Neural cell (in vitro differentiated cells): ENCODE data around the gene ELSPBP1. TPM values are rescaled to one million over a fixed set of nuclear protein-coding genes. Genes with fewer than 3 reads are reported as not detected.

Source experiments
- H2AFZ ChIP-seq: fragments of 200-600, 300-800 bp; sonication (generic), shearing (Covaris generic); 2 replicates; pipeline ENCODE4 v1.6.0; 2014; ENCODE audit warnings: low read depth, mild to moderate bottlenecking, antibody characterized with exemption, low read length, moderate library complexity
- H3F3A ChIP-seq: fragments of 200-600 bp; shearing (Covaris generic); 2 replicates; pipeline ENCODE4 v1.6.1; 2016; ENCODE audit warnings: mild to moderate bottlenecking, moderate library complexity, mixed read lengths, antibody characterized with exemption, low read length; ENCODE audit not compliant: insufficient read depth, poor library complexity, severe bottlenecking
- H3K27ac ChIP-seq: fragments of 200-600, 300-800 bp; sonication (generic), shearing (Covaris generic); 2 replicates; pipeline ENCODE4 v1.5.1; 2014; ENCODE audit warnings: mild to moderate bottlenecking, low read length, moderate library complexity
- H3K27me3 ChIP-seq: fragments of 300-800, 200-600 bp; sonication (generic), shearing (Covaris generic); 2 replicates; pipeline ENCODE4 v1.6.0; 2014; ENCODE audit warnings: mild to moderate bottlenecking, low read depth, low read length, moderate library complexity; ENCODE audit not compliant: insufficient read depth
- H3K36me3 ChIP-seq: fragments of 300-800, 200-600 bp; sonication (generic), shearing (Covaris generic); 2 replicates; pipeline ENCODE4 v1.5.1; 2014; ENCODE audit warnings: mild to moderate bottlenecking, antibody characterized with exemption, low read length, moderate library complexity; ENCODE audit not compliant: insufficient read depth
- H3K4me2 ChIP-seq: fragments of 300-800, 200-600 bp; sonication (generic), shearing (Covaris generic); 2 replicates; pipeline ENCODE4 v1.6.0; 2014; ENCODE audit warnings: mild to moderate bottlenecking, low read length
- H3K4me3 ChIP-seq: fragments of 300-800, 200-600 bp; sonication (generic), shearing (Covaris generic); 2 replicates; pipeline ENCODE4 v1.5.1; 2014; ENCODE audit warnings: mild to moderate bottlenecking, low read length, moderate library complexity
- H3K79me2 ChIP-seq: fragments of 200-600 bp; shearing (Covaris generic); replicated peaks from 2 replicates; pipeline ENCODE4 v1.6.0; 2014; ENCODE audit warnings: mild to moderate bottlenecking, low read length, moderate library complexity; ENCODE audit not compliant: insufficient read depth
- H3K9ac ChIP-seq: fragments of 300-800, 200-600 bp; sonication (generic), shearing (Covaris generic); 2 replicates; pipeline ENCODE4 v1.6.1; 2016; ENCODE audit warnings: mild to moderate bottlenecking, low read length, mixed read lengths
- H3K9me2 ChIP-seq: fragments of 200-600 bp; shearing (Covaris generic); 2 replicates; pipeline ENCODE4 v1.6.1; 2016; ENCODE audit warnings: mild to moderate bottlenecking, low read length, mixed read lengths; ENCODE audit not compliant: insufficient read depth
- H3K9me3 ChIP-seq: fragments of 200-600, 300-800 bp; sonication (generic), shearing (Covaris generic); 2 replicates; pipeline ENCODE4 v1.6.1; 2016; ENCODE audit warnings: mild to moderate bottlenecking, mixed run types, low read length, moderate library complexity, mixed read lengths
- H4K20me1 ChIP-seq: fragments of 200-600 bp; shearing (Covaris generic); 2 replicates; pipeline ENCODE4 v1.6.1; 2016; ENCODE audit warnings: mild to moderate bottlenecking, mixed run types; ENCODE audit not compliant: insufficient read depth
- EP300 ChIP-seq: fragments of 450-650 bp; conservative IDR thresholded peaks from 2 replicates; pipeline ENCODE4 v1.6.1; 2014; ENCODE audit warnings: antibody characterized with exemption, mild to moderate bottlenecking, moderate library complexity; ENCODE audit not compliant: poor library complexity, severe bottlenecking
- EZH2 ChIP-seq: fragments of 200-600, 300-800 bp; shearing (Covaris generic), sonication (generic); IDR thresholded peaks from 2 replicates; pipeline ENCODE4 v1.6.1; 2014; ENCODE audit warnings: antibody characterized with exemption, low read length, borderline replicate concordance, mild to moderate bottlenecking; ENCODE audit not compliant: insufficient read depth, poor library complexity, severe bottlenecking
- MXI1 ChIP-seq: fragments of 450-650 bp; conservative IDR thresholded peaks from 2 replicates; pipeline ENCODE4 v1.6.1; 2014; ENCODE audit warnings: antibody characterized with exemption, mild to moderate bottlenecking; ENCODE audit not compliant: poor library complexity, severe bottlenecking
- POLR2AphosphoS5 ChIP-seq: IDR thresholded peaks from 2 replicates; pipeline ENCODE4 v1.6.1; 2012
- RAD21 ChIP-seq: fragments of 450-650 bp; conservative IDR thresholded peaks from 2 replicates; pipeline ENCODE4 v1.6.1; 2014; ENCODE audit warnings: antibody characterized with exemption, mild to moderate bottlenecking, moderate library complexity
- REST ChIP-seq: IDR thresholded peaks from 2 replicates; pipeline ENCODE4 v1.6.1; 2012; ENCODE audit warnings: borderline replicate concordance
- SMC3 ChIP-seq: fragments of 450-650 bp; conservative IDR thresholded peaks from 2 replicates; pipeline ENCODE4 v1.6.1; 2014; ENCODE audit warnings: antibody characterized with exemption, mild to moderate bottlenecking, moderate library complexity; ENCODE audit not compliant: poor library complexity
- TAF1 ChIP-seq: IDR thresholded peaks from 2 replicates; pipeline ENCODE4 v1.6.1; 2012; ENCODE audit warnings: low read depth
- polyA plus RNA-seq: library from polyadenylated mRNA; depleted of rRNA; stranded (reverse); fragments of >200 nt; gene quantifications from 2 replicates; pipeline ENCODE4 v1.2.3, GENCODE V29; 2014
- TF ChIP-seq, protein P1 (sequence below): fragments of 450-650 bp; IDR thresholded peaks from 2 replicates; pipeline ENCODE4 v1.5.1; 2014; ENCODE audit warnings: antibody characterized with exemption, mild to moderate bottlenecking, moderate library complexity; ENCODE audit not compliant: poor library complexity, severe bottlenecking

Gene ELSPBP1
- polyA plus RNA-seq, 1 donor from 2014 or later = not detected

DNA sequence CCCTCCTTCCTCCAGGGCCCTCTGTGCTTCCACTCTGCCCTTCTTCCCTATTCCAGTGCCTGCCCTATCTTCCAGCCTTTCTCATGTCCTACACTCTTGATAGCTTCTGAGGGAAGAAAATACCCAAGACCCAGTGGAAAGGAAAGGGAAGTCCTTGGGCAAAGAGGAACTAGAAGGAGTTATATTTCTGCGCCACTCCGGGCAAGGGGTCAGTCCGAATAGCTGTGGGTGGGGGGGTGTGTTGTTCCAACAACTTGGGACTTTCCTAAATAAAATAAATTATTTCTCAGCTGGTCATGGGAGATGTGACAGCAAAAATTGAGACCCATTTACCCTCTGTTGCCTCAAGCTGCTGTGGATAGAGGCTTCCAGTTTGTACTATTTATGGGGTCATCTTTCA lies 26.3 kb downstream of the ELSPBP1 start:
- Histone ChIP-seq H3K27ac (no peak overlapping the region), H3K27me3 (no peaks in the 10 kb centered on the region), H3K79me2 (no peaks in the 10 kb centered on the region), H3K4me3 (no peak overlapping the region), H3K9me3 (no peaks in the 10 kb centered on the region), H3K9me2 (no peaks in the 10 kb centered on the region), H3K4me2 (no peak overlapping the region), H4K20me1 (no peaks in the 10 kb centered on the region), H3K36me3 (no peaks in the 10 kb centered on the region), H3F3A (no peaks in the 10 kb centered on the region), H3K9ac (no peak overlapping the region), H2AFZ (no peak overlapping the region)
- no peak for TF ChIP-seq POLR2AphosphoS5
- TF ChIP-seq, protein P1, sequence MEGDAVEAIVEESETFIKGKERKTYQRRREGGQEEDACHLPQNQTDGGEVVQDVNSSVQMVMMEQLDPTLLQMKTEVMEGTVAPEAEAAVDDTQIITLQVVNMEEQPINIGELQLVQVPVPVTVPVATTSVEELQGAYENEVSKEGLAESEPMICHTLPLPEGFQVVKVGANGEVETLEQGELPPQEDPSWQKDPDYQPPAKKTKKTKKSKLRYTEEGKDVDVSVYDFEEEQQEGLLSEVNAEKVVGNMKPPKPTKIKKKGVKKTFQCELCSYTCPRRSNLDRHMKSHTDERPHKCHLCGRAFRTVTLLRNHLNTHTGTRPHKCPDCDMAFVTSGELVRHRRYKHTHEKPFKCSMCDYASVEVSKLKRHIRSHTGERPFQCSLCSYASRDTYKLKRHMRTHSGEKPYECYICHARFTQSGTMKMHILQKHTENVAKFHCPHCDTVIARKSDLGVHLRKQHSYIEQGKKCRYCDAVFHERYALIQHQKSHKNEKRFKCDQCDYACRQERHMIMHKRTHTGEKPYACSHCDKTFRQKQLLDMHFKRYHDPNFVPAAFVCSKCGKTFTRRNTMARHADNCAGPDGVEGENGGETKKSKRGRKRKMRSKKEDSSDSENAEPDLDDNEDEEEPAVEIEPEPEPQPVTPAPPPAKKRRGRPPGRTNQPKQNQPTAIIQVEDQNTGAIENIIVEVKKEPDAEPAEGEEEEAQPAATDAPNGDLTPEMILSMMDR = no peak
- no peak for TF ChIP-seq RAD21
- TF ChIP-seq TAF1 = no peak
- TF ChIP-seq EZH2 = no peak
- no peak for TF ChIP-seq MXI1
- no peak for TF ChIP-seq SMC3
- no peak for TF ChIP-seq EP300
- no peak for TF ChIP-seq REST

GRCh38 chr19:48023011-48023410 lies 28.6 kb downstream of the ELSPBP1 start:
- H3K4me3 ChIP-seq = no peak overlapping the region
- H3K27ac ChIP-seq = no peak overlapping the region
- H3K79me2 ChIP-seq = no peaks in the 10 kb centered on the region
- no peak overlapping the region for H2AFZ ChIP-seq
- H3K9ac ChIP-seq = no peak overlapping the region
- TF ChIP-seq RAD21 = no peak
- no peak for TF ChIP-seq POLR2AphosphoS5
- no peak for TF ChIP-seq EP300
- no peak for TF ChIP-seq TAF1
- no peak for TF ChIP-seq MXI1
- TF ChIP-seq, protein P1 = no peak
- no peak for TF ChIP-seq EZH2
- TF ChIP-seq REST = no peak
- no peak for TF ChIP-seq SMC3
- no peak overlapping the region for H3K4me2 ChIP-seq
- no peaks in the 10 kb centered on the region for H3F3A ChIP-seq
- H3K36me3 ChIP-seq = no peaks in the 10 kb centered on the region
- no peaks in the 10 kb centered on the region for H3K9me3 ChIP-seq
- no peaks in the 10 kb centered on the region for H3K9me2 ChIP-seq
- H3K27me3 ChIP-seq = no peaks in the 10 kb centered on the region
- H4K20me1 ChIP-seq = no peaks in the 10 kb centered on the region
